Lower lobe of right lung (tissue), 2 donors: Measurements from ENCODE around the gene PTPRM. TPM values are rescaled to one million over a fixed set of nuclear protein-coding genes. Genes with fewer than 3 reads are reported as not detected.

Experiments used
- ATAC-seq, 2 donors: fragments of 200-7000 bp; cut with Tn5 transposase; one replicate each; pipeline ENCODE4 v1.9.1; 2020 to 2022; ENCODE audit warnings: mild to moderate bottlenecking in 2 of 2, moderate library complexity in 2 of 2
- DNase-seq: peaks from one replicate; pipeline ENCODE4 v3.0.0-alpha.2; 2020
- H3K27ac ChIP-seq: fragments of 200-600 bp; one replicate; pipeline ENCODE4 v1.8.0; 2022
- H3K27me3 ChIP-seq: fragments of 200-600 bp; one replicate; pipeline ENCODE4 v1.8.0; 2022; ENCODE audit warnings: low read depth
- H3K36me3 ChIP-seq: fragments of 200-600 bp; one replicate; pipeline ENCODE4 v1.8.0; 2022; ENCODE audit warnings: mild to moderate bottlenecking
- H3K4me1 ChIP-seq: fragments of 200-600 bp; one replicate; pipeline ENCODE4 v1.8.0; 2022
- H3K4me3 ChIP-seq: fragments of 200-600 bp; one replicate; pipeline ENCODE4 v1.8.0; 2022; ENCODE audit warnings: mild to moderate bottlenecking
- H3K9me3 ChIP-seq: fragments of 200-600 bp; one replicate; pipeline ENCODE4 v1.8.0; 2022
- intact Hi-C: fragments of 100-400 bp; cut with DNase I; formaldehyde crosslinking; loops from one replicate; pipeline ENCODE4 v1.11.0; 2022
- total RNA-seq: library from RNA; stranded (reverse); fragmentation: NEBNext Ultra II Directional; extraction: Animal tissue kit (Norgen Biotek cat#: 25700); gene quantifications from one replicate; pipeline ENCODE4 v1.2.1, GENCODE V29; 2021
- TF ChIP-seq, protein P1 (sequence below): fragments of 200-600 bp; IDR thresholded peaks from one replicate; pipeline ENCODE4 v1.8.0; 2022; ENCODE audit warnings: antibody characterized with exemption, mild to moderate bottlenecking
- donor health status: DM: no; HTN: yes; CAD: no; lungs with severe emphysema.

Gene PTPRM
- total RNA-seq, 1 donor from 2014 or later: 85.2 TPM

DNA sequence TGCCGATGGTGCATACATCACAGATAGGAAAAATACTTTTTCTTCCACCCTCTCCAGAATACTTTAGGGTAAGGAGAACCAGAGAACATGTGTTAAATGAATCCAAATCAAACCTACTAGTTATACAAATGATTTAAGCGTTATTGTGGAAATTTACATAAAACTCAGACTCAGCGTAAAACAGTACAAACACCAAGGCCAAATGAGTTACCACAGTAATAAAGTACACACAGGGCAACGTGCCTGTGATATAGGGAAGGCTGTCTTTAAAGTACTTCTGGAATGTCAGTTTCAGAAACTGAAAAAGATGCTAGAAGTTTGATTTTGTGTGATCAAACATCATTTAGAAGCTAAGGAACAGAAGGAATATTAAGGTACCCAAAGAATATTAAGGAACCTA is 46.9 kb downstream of the PTPRM start:
- Histone ChIP-seq H3K4me1 (peaks cover 35% of the 10 kb centered on the region), H3K27ac (no peak overlapping the region), H3K36me3 (no peaks in the 10 kb centered on the region), H3K27me3 (no peaks in the 10 kb centered on the region), H3K9me3 (no peaks in the 10 kb centered on the region), H3K4me3 (no peak overlapping the region)
- intact Hi-C loops: no loop called here
- DNase-seq (no peak), ATAC-seq (no peak)
- TF ChIP-seq, protein P1, sequence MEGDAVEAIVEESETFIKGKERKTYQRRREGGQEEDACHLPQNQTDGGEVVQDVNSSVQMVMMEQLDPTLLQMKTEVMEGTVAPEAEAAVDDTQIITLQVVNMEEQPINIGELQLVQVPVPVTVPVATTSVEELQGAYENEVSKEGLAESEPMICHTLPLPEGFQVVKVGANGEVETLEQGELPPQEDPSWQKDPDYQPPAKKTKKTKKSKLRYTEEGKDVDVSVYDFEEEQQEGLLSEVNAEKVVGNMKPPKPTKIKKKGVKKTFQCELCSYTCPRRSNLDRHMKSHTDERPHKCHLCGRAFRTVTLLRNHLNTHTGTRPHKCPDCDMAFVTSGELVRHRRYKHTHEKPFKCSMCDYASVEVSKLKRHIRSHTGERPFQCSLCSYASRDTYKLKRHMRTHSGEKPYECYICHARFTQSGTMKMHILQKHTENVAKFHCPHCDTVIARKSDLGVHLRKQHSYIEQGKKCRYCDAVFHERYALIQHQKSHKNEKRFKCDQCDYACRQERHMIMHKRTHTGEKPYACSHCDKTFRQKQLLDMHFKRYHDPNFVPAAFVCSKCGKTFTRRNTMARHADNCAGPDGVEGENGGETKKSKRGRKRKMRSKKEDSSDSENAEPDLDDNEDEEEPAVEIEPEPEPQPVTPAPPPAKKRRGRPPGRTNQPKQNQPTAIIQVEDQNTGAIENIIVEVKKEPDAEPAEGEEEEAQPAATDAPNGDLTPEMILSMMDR: no peak

DNA sequence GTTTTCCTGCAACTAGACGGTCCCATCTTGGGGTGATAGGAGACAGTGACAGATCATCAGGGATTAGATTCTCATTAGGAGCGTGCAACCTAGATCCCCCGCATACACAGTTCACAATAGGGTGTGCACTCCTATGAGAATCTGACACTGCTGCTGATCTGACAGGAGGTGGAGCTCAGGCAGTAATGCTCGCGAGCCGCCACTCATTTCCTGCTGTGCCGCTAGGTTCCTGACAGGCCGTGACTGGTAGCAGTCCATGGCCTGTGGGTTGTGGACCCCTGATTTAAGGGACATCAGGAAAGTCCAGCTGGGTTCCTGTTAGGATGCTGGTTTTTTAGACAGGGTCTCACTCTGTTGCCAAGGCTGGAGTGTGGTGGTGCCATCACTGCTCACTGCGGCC is 48.7 kb downstream of the PTPRM start:
- no peaks in the 10 kb centered on the region for H3K27me3 ChIP-seq
- no peak overlapping the region for H3K4me3 ChIP-seq
- H3K36me3 ChIP-seq: no peaks in the 10 kb centered on the region
- intact Hi-C loops: no loop called here
- peaks cover 41% of the 10 kb centered on the region for H3K4me1 ChIP-seq
- H3K27ac ChIP-seq: no peak overlapping the region
- no peak for DNase-seq
- no peaks in the 10 kb centered on the region for H3K9me3 ChIP-seq
- ATAC-seq: no peak
- TF ChIP-seq, protein P1: no peak

DNA sequence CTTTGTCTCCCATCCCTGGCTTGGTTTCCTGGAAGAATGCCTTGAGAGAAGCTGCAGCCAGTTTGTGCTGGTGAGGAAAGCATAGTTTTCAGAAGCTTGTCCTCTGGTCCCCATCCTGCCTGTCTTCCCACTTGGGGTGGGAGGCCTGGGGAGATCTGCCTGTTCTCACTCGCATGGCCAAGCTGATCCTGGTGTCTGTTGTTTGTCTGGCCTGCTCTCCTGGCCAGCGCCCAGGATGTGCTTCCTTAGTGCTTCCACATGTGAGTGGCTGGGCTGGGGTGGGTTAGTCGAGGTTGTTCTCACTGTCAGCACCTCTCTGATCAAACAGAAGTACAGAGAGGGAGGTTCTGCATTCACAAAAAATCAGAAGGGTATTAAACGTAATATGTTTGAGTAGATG is 49.5 kb downstream of the PTPRM start:
- Histone ChIP-seq H3K27ac (no peak overlapping the region), H3K4me1 (peaks cover 41% of the 10 kb centered on the region), H3K36me3 (no peaks in the 10 kb centered on the region), H3K27me3 (no peaks in the 10 kb centered on the region), H3K9me3 (no peaks in the 10 kb centered on the region), H3K4me3 (no peak overlapping the region)
- TF ChIP-seq, protein P1: no peak
- ATAC-seq (peak; percentile 14 to 34), DNase-seq (no peak)
- intact Hi-C loops: no loop called here

DNA sequence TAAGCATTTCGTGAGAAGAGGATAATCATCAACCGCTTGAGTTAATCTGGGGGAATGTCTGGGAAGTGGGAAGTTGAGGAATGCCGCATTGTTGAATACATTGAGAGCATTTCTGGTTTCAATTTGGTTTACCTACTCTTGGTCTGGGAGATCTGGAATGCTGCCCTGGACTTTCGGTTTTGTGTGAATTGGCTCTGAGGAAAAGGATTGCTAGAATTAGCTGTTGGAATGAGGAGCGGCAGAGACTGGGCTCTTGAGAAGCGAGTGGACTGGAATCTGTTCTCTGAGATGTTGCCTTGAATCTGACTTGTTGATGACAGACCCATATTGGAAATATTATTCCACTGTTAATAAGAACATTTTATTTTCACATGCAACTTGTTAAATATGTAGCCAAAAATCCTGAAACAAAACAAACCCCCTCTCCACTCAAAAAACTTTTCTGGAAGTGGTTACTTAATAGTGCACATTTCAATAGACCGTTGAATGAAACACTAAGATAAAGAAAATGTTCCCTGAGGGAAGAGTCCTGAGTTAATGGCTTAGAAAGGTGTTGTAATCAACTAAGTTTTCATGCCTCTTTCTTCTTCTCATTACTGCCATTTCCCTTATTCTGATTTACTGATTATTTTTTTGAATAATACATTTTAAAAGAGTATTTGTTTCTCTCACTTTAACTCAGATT is 50.8 kb downstream of the PTPRM start:
- Histone ChIP-seq H3K27me3 (no peaks in the 10 kb centered on the region), H3K36me3 (no peaks in the 10 kb centered on the region), H3K4me3 (peak overlapping the region; percentile 9), H3K4me1 (peaks cover 41% of the 10 kb centered on the region), H3K27ac (peak overlapping the region; percentile 25), H3K9me3 (no peaks in the 10 kb centered on the region)
- TF ChIP-seq, protein P1: no peak
- intact Hi-C loops: no loop called here
- ATAC-seq (peak; percentile 76 to 91), DNase-seq (no peak)

DNA sequence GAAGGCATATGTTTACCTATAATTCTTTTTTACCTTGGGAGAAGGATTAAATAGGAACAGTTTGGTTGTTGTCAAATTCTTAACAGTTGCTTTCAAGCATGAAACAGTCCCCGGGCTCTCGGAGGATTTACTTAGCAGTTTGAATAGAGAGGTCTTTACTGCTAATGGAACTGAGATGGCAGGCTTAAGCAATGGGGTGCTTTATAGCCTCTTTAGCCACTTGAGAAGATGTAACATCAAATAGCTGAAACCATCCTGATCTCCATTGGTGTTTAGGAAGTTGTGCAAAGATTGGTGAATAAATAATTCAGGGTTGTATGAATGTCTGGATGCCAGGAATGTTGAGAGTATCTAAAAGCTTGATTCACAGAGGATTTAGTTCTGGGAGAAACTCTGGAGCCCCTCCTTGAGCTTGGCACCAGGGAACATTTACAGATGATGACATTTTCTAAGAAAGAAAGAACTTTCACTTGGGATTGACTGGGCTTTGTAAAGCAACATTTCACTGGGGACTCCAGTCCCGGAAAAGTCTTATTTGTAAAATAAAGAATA is 51.9 kb downstream of the PTPRM start:
- H3K4me1 ChIP-seq: peaks cover 41% of the 10 kb centered on the region
- no peaks in the 10 kb centered on the region for H3K9me3 ChIP-seq
- no peak overlapping the region for H3K27ac ChIP-seq
- intact Hi-C loops: no loop called here
- peak in 1 of 2 donors; percentile 31 for ATAC-seq
- no peaks in the 10 kb centered on the region for H3K36me3 ChIP-seq
- TF ChIP-seq, protein P1: no peak
- DNase-seq: no peak
- no peaks in the 10 kb centered on the region for H3K27me3 ChIP-seq
- H3K4me3 ChIP-seq: no peak overlapping the region
